HG03442 (cell line): ENCODE measurements around the gene EDEM2.
A peak's percentile ranks its signal among the peaks of the same experiment; 100 is the strongest.
"Not testable (repeated sequence)": the region's sequence is repeated elsewhere in the genome, so short reads cannot be mapped to it uniquely, and the experiment has no call there.

Experiments
- ATAC-seq: cut with Tn5 transposase; IDR thresholded peaks from one replicate; pipeline ENCODE4 v1.9.1; 2021; ENCODE audit warnings: mild to moderate bottlenecking, moderate library complexity; ENCODE audit not compliant: unreplicated experiment

EDEM2 gene

DNA sequence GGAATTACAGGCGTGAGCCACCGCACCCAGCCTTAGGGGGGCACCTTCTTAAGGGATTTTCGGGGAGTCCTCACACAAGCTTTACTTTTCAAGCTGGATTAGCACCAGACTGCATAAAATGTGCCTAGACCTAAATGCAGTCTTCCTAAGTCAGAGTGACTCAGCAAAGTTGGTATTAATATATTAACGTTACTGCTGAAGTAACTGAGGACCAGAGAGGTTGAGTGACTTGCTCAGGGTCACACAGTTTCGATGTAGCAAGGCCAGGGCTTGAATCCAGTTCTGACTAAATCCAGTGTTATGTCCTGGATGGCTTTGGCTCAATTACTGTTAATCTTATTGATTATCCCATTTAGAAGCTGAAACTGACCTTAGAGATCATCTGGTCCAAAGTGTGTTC, 13.4 kb downstream of the EDEM2 start:
- no peak for ATAC-seq

- ATAC-seq = no peak
Observed at GRCh38 chr20:35133031-35133430, 14.1 kb downstream of the EDEM2 start.

DNA sequence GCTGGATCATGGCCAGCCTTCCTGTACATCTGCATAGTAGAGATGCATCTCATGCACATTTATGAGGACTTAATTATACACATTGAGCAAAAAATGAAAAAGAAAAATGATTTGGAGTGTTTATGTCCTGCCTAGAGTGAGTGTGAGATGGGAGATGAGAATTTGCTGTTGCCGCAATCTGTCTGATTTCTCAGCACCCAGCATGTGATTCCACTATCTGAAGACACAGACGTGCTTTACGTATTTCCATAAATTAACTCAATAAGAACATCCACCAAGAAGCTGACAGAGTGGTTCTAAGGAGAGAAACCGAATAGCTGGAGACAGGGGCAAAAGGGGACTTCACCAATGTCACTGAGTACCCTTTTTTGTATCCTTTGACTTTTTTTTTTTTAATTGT, 15.2 kb downstream of the EDEM2 start:
- ATAC-seq = no peak

DNA sequence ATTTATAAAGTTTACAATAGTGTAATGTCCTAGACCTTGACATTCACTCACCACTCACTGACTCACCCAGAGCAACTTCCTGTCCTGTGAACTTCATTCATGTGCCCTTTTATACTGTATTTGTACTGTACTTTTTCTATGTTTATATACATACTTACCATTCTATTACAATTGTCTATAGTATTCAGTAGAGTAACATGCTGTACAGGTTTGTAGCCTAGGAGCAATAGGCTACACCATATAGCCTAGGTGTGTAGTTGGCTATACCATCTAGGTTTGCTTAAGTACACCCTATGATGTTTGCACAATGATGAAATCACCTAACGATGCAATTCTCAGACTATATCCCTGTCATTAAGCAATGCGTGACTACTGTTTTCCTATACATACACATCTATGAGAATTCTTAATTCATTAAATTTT, 17.5 kb downstream of the EDEM2 start:
- ATAC-seq = no peak

GRCh38 chr20:35125753-35126152, 21.4 kb downstream of the EDEM2 start:
- no peak for ATAC-seq

DNA sequence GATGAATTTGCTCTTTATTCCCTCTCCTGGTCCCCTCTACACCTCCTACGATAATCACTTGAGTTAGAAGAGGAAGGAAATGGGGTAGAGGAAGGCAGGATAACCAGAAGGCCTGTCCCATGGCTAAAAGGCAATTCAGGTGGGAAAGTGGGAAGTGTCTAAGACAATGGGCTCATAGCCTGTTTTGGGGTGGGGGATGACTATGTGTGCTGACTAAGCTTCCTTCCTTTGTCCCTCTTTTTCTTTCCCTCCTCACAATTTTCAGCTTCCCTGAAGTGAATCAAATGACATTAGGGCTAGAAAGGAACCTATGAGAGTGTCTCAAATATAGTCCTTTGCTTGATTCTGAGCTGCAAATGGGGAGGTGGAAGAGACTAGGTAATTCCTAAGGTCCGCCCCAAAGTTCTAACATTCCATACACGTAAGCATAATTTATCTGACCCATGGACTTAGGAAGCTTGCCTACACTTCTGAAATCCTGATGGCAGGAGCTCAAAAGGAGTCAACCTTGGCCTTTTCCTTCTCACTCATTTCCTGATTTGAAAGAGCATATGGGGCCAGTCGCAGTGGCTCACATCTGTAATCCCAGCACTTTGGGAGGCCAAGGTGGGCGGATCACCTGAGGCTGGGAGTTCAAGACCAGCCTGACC, 24.3 kb downstream of the EDEM2 start:
- no peak for ATAC-seq

GRCh38 chr20:35121186-35121585, 25.9 kb downstream of the EDEM2 start:
- ATAC-seq = no peak

GRCh38 chr20:35120012-35120701, 27.0 kb downstream of the EDEM2 start:
- no peak for ATAC-seq

GRCh38 chr20:35117629-35118028, 29.5 kb downstream of the EDEM2 start:
- no peak for ATAC-seq

DNA sequence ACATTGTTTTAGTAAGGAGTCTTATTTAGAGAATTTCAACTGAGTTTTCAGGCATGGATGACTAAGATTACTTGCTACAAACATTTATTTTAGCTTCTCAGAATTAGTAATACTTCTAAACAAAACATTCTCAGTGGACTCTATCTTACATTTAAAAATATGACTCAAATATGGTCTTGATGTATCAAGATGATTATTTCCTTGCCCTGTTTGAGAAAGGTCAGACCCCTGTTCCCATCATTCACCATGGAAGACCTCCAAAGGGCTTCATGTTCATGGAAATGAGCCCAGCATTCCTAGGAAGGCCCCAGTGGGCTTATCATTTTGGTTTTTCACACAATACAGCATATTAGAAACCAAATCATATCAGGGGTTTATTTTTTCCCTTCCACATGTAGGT, 29.9 kb downstream of the EDEM2 start:
- ATAC-seq = no peak

DNA sequence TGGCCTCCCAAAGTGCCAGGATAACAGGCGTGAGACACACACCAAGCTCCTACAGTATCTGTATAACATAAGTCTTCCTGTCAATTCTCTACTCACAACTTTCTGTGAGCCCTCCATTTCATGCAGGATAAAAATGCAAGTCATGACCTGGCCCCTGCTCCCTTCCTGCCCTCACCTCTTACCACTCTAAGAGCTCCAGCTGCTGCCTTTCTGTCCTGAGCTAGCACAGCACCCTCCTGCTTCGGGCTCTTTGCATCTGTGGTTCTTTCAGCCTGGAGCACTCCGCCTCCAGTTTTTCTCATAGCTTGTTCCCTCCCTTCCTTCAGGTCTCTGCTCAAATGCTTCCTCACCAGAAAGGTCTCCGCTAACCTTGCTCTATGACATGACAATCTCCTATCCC, 30.9 kb downstream of the EDEM2 start:
- no peak for ATAC-seq

GRCh38 chr20:35115606-35116005, 31.5 kb downstream of the EDEM2 start:
- no peak for ATAC-seq

- not testable (repeated sequence) for ATAC-seq
Observed at GRCh38 chr20:35112276-35112675, 34.9 kb downstream of the EDEM2 start.

- ATAC-seq = no peak
Observed at GRCh38 chr20:35111141-35111888, 35.8 kb downstream of the EDEM2 start.

DNA sequence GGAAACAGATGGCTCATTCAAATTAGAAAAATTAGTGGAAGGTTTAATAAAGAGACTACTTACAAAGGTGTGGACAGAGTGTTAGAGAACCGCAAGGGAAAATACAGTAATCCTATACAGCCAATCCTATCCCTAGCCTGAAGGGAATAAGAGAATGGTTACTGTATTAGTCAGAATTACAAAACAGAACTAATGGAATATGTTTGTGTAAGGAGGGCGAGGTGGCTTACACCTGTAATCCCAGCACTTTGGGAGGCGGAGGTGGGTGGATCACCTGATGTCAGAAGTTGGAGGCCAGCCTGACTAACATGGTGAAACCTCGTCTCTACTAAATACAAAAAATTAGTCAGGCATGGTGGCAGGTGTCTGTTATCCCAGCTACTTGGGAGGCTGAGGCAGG, 38.2 kb downstream of the EDEM2 start:
- no peak for ATAC-seq

GRCh38 chr20:35106827-35107380, 40.2 kb downstream of the EDEM2 start:
- no peak for ATAC-seq

DNA sequence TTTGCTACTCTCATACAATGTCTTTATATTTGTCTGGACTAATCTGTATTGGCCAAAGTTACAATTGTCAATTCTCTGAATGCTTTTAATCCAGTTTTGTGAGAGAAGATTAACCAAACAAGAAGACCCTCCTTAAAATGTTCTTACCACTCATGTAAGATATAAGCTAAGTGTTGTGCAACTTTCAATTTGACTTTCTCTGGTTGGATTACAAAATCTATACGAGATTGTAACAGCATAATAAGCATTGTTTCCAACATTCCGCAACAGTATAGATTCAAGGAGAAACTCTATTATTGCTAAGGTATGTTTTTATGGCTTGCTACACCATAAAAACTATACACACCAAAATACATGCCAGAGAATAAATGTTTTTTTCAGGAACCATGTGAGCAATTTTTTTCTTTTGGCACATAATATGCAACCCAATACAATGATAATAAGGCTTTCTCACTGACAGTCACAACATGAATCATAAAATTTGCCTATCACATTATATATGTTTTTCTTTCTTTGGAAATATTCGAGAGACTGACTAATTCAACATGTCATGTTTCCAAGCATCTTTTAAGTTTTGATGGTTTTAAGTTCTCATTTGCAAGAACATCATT, 42.3 kb downstream of the EDEM2 start:
- ATAC-seq = no peak

GRCh38 chr20:35101620-35102019, 45.5 kb downstream of the EDEM2 start:
- no peak for ATAC-seq

GRCh38 chr20:35093267-35093884, 53.8 kb downstream of the EDEM2 start:
- no peak for ATAC-seq

DNA sequence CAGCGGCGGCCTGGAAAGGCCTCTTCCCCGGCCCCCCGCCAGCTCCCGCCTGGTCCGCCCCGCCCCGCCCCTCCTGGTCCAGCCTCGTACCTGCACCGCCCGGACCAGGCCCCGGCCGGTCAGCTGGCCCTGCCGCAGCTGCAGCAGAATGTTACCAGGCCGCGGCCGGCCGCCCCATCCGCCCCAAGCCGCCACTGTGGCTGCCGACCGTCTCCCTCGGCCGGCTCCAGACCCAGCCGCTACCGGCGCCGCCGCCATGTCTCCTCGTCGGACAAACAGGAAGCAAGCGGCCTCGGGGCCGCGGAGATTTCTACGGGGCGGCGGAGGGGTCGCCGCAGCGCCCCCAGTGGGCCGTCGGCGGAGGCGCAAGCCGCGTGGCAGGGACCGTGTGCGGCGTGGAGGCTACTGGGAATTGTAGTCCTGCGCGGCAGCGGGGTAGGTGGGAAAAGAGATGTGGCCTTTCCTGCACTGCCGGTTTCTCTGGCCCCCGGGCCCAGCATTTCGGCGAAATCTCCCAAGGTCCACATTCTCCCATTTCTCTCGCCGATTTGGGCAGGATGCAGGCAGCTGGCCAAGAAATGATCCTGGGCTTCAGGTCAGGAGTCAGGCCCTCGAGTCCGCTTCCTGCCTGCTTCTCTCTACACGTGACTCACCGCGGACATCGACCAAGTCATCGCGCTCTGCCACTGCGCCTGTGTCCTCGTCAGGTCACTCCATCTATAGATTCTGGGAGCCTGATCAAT, 54.4 kb downstream of the EDEM2 start, which contains the start of gene TRPC4AP:
TSS of gene TRPC4AP (minus strand) at position 284 of the 743 bp plus-strand sequence. CDS start at position 258, 26 bp downstream.
- peak; percentile 93 for ATAC-seq
